MM.1S (cell line): ENCODE results near the gene TTYH3.
"Not testable (repeated sequence)": the region's sequence is repeated elsewhere in the genome, so short reads cannot be mapped to it uniquely, and the experiment has no call there.

Source experiments
- EZH2 ChIP-seq: fragments of 300-600 bp; sonication (generic); optimal IDR thresholded peaks from 2 replicates; pipeline ENCODE3; 2017; ENCODE audit warnings: low read depth, mild to moderate bottlenecking, antibody characterized with exemption, low read length, mixed read lengths
- EZH2phosphoT487 ChIP-seq: fragments of 300-600 bp; sonication (generic); IDR thresholded peaks from 2 replicates; pipeline ENCODE4 v1.6.1; 2018; ENCODE audit warnings: antibody characterized with exemption, low read length
- TF ChIP-seq, protein P1 (sequence below): fragments of 300-600 bp; sonication (generic); IDR thresholded peaks from 2 replicates; pipeline ENCODE4 v1.5.1; 2016; ENCODE audit warnings: antibody characterized with exemption, low read length, mixed read lengths

DNA sequence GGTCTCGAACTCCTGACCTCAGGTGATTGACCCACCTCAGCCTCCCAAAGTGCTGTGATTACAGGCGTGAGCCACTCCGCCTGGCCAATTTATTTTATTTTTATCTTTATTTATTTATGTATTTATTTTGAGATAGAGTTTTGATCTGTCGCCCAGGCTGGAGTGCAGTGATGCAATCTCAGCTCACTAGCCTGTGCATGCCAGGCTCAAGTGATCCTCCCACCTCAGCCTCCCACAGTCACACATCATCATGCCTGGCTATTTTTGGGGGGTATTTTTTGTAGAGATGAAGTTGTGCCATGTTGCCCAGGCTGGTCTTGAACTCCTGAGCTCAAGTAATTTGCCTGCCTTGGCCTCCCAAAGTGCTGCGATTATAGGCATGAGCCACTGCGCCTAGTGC lies 41.4 kb downstream of the TTYH3 start:
- TF ChIP-seq, protein P1, sequence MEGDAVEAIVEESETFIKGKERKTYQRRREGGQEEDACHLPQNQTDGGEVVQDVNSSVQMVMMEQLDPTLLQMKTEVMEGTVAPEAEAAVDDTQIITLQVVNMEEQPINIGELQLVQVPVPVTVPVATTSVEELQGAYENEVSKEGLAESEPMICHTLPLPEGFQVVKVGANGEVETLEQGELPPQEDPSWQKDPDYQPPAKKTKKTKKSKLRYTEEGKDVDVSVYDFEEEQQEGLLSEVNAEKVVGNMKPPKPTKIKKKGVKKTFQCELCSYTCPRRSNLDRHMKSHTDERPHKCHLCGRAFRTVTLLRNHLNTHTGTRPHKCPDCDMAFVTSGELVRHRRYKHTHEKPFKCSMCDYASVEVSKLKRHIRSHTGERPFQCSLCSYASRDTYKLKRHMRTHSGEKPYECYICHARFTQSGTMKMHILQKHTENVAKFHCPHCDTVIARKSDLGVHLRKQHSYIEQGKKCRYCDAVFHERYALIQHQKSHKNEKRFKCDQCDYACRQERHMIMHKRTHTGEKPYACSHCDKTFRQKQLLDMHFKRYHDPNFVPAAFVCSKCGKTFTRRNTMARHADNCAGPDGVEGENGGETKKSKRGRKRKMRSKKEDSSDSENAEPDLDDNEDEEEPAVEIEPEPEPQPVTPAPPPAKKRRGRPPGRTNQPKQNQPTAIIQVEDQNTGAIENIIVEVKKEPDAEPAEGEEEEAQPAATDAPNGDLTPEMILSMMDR, result not testable (repeated sequence)
- not testable (repeated sequence) for TF ChIP-seq EZH2phosphoT487, EZH2
